Fibroblast of upper back skin (primary cell): Measurements from ENCODE around the gene HEG1.

Experiments
- DNase-seq: peaks from one replicate; pipeline ENCODE4 v3.0.0-alpha.2; 2013

Gene HEG1

GRCh38 chr3:124939661-124940060, 116.1 kb downstream of the HEG1 start:
- no peak for DNase-seq

DNA sequence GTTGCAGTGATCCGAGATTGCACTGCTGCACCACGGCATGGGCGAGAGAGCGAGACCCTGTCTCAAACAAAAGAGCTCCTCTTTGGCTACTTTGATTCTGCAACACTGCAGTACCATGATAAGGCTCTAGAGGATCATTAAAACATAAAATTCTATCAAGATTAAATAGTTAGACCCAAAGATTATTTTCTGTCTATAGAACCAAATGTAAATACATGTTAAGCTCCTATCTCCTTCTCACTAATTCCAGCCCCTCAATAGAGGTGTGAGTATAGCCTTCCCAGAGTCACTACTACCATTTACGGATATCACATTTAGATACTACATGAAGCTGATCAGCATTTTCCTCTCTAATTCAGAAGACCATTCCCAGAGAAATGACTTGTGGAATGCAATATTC, 116.9 kb downstream of the HEG1 start:
- no peak for DNase-seq

GRCh38 chr3:124937049-124937448, 118.7 kb downstream of the HEG1 start:
- no peak for DNase-seq

DNA sequence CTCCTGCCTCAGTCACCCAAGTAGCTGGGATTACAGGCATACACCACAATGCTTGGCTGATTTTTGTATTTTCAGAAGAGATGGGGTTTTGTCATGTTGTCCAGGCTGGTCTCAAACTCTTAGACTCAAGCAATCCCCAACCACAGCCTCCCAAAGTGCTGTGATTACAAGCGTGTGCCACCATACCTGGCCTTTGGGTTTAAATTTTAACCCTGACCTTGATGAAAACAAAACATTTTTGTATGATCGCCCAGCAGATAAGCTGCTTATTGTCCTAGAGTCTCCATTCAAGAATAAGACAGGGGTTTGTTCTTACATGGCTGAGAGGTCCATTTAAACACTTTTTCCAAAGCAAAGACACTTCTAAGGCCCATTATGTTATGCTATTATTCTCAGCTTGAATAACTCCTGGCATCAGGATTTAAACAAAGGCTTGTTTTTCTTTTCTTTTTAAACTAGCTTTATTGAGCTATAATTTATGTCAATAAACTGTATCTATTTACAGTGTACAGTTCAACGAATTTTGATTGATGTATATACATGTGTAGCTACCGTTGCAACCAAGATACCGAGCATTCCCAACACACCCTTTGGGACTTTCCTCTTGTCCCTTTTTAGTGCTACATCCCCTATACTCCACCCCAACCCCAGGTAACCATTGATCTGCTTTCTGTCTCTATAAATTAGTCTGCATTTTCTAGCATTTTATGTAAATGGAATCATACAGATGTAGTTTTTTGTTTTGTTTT, 119.8 kb downstream of the HEG1 start:
- no peak for DNase-seq

DNA sequence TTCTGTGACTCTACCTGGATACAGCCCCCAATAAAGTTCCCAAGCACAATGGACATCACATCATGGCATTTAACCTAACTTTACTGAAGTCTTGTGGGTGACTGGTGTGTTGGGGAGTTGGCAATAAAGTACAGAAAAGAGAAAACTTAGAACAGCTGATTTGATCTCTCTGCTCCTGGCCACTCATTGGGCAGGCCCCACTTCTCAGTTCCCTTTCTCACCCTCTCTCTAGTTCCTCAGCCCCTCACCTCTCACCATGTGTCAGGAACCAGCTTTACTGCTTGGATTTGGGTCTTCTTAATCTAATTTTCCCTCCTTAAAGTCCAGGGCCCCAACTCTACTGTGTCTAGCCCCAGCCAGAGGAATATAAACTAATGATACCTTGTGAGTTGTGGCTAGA, 120.5 kb downstream of the HEG1 start:
- DNase-seq: no peak

DNA sequence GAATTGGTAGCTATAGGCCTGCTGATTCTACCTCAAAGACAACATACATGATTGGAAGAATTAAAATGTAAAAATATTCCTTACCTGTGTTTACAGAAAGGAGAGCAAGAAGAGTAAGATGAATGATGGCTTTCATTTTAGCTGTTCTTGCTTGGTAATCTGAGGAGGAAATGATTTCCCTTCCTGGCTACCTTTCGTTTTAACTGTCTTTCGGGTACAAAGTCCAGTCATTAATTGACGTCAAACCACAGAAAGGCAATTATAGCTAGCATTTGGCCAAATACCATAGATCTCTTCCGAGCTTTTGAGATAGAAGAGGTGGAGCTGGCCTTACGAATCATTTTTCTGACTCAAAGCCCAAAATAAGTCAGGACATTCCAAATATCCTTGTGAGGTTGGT, 121.2 kb downstream of the HEG1 start, which contains the start of gene MUC13:
Gene MUC13 (minus strand): TSS at position 175 of the 400 bp plus-strand sequence. CDS start 39 bp downstream, at position 136.
- DNase-seq: no peak

DNA sequence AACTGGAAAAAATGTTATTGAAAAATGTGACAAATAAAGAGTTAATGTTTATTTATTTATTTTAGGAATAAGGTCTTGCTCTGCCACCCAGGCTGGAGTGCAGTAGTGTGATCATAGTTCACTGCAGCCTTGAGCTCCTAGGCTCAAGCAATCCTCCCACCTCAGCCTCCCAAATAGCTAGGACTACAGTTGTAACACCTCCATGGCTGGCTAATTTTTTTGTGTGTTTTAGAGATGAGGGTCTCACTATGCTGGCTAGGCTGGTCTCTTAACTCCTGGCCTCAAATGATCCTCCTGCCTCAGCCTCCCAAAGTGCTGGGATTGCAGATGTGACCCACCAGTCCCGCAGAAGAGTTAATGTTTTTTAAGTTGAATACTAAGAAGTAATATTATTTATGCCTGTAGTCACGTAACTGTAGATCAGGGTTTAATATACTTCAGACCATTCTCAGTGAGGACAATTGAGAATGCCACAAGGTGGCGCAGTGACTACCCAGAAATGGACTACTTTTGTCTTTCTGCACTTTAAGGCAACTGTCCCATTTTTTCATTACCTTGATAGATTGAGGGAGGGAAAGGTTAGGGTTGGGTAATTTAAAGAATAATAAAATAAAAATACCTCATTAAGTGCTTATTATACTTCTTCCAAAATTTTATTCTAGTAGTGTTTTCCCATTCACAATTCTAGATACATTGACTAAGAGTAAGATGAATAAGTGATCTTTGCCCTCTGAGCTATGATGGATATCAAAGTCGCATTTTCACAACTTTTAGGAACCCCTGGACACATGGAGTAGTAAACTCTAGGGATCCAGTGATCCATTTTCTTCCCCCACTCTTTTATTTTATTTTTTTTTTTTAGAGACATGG, 127.2 kb downstream of the HEG1 start:
- peak; percentile 72 for DNase-seq

DNA sequence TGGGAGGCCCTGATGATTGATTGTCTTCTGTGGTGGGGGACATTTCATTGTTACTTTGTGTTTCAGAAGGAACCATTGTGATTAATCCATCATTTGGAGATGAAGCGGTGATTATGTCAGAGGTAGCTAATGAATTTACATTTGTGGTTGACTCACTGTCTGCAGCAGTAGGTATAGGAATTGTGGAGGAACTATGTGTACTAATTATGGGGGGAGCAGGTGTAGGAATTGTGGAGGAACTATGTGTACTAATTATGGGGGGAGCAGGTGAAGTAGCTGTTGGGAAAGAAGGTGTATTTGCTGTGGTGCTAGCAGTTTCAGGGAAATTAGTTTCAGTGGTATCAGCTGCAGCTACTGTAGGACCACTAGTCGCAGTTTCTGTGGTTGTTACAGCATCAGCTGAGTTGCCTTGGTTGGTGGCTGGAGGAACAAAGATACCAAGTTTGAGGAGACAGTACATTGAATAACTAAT, 128.2 kb downstream of the HEG1 start:
- DNase-seq: no peak

DNA sequence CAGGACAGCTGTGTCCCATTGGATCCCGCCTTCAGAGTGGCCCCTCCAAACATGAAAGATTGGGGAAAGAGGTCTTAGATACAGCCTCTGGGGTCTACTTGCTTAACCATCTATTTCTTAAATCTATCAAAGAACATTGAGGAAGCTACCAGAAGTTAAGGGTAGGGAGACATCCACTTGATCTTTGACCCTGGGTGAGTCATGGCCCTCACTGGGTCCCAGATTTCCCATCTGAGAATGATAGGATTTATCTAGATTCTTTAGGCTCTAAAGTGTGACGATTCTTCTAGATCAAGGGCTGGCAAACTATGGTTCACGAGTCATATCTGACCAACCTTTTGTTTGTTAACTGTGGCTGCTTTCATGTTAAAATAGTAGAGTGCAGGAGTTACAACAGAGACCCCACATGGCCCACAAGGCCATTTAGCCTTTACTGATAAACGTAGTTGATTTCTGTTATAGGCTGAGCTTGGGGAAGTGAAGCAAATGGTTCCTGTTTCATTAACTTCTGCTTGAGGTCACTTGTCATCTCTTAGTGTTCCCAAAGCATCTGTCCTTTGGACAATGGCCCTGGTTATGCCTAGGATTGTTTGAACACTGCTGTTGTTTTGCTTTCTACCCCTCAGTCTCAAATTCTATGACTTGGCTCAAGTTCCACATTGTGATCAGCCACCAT, 129.2 kb downstream of the HEG1 start:
- DNase-seq: no peak

DNA sequence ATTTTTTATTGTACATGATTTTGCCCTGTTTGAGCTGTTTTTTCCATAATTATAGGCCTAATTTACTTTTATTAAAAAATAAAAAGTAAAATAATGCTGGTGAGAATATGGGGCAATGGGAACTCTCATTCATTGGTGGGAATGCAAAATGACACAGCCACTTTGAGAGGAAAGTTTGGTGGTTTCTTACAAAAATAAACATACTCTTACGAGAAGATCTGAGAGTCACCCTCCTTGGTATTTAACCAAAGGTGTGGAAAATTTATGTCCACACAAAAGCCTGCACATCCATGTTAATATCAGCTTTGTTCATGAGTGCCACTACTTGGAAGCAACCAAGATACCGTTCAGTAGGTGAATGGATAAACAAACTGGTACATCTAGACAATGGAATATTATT, 131.1 kb downstream of the HEG1 start:
- no peak for DNase-seq

GRCh38 chr3:124923833-124924232, 132.0 kb downstream of the HEG1 start:
- peak; percentile 14 for DNase-seq

- DNase-seq: no peak
Observed at GRCh38 chr3:124920718-124921117, 135.1 kb downstream of the HEG1 start.

DNA sequence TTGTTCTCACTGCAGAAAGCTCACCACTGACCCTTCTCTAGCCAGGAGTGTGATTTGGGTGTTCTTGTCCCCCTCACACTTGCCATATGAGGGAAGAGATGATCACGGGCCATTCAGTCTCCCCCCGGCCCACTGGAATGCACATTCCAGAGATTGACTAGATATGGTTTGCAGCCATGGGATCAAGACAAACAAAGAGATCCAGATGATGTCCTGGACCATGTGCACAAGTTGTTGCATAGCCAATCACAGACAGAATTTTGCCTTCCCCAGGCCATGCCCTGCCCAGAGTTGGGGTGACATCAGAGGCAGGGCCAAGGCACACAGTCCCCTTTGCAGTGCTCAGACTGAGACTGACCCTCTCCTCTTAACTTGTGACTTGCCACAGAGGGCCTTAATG, 136.0 kb downstream of the HEG1 start:
- DNase-seq: peak; percentile 50

DNA sequence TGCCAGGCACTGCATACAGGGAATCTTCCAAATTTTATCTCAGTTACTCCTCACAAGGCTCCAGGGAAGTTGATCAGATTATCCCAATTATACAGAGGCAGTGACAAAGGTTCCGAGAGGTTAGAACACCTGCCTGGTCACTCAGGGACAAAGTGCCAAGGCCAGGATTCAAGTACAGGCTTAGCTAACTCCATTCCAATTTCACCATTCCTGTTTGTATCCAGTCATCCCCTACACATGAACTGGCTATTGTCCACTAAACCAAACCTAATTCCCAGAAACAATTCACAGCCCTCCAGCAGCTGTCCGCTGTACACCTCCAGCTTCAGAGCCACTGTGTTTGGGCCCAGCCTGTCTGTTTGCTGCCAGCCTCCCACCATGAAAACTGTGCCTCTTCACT, 137.3 kb downstream of the HEG1 start:
- DNase-seq: no peak

GRCh38 chr3:124916837-124917409, 138.9 kb downstream of the HEG1 start:
- DNase-seq: no peak
